NT2/D1 (cell line): Measurements from ENCODE around the gene FAM174B.
"Not testable (repeated sequence)": the region's sequence is repeated elsewhere in the genome, so short reads cannot be mapped to it uniquely, and the experiment has no call there.

Experiments
- DNase-seq: peaks from one replicate; pipeline ENCODE4 v3.0.0-alpha.2; 2011; ENCODE audit warnings: low read depth, low spot score
- H3K27me3 ChIP-seq: 2 replicates; pipeline ENCODE4 v1.6.0; 2011; ENCODE audit warnings: mild to moderate bottlenecking; ENCODE audit not compliant: insufficient read length, insufficient read depth
- H3K36me3 ChIP-seq: 2 replicates; pipeline ENCODE4 v1.6.1; 2011; ENCODE audit warnings: mild to moderate bottlenecking, low read length, mixed read lengths; ENCODE audit not compliant: insufficient read depth, insufficient read length
- H3K4me1 ChIP-seq: 2 replicates; pipeline ENCODE4 v1.5.1; 2011; ENCODE audit not compliant: insufficient read depth, insufficient read length
- H3K4me3 ChIP-seq: 2 replicates; pipeline ENCODE4 v1.5.1; 2011; ENCODE audit warnings: low read depth; ENCODE audit not compliant: insufficient read length
- H3K9ac ChIP-seq: 2 replicates; pipeline ENCODE4 v1.6.0; 2011; ENCODE audit warnings: low read depth; ENCODE audit not compliant: insufficient read length
- H3K9me3 ChIP-seq: 2 replicates; pipeline ENCODE4 v1.5.1; 2011; ENCODE audit warnings: mild to moderate bottlenecking, low read length; ENCODE audit not compliant: insufficient read depth
- SUZ12 ChIP-seq: IDR thresholded peaks from 2 replicates; pipeline ENCODE4 v1.6.1; 2011; ENCODE audit not compliant: insufficient read length, insufficient read depth; ENCODE audit errors: extremely low read depth
- YY1 ChIP-seq: IDR thresholded peaks from 2 replicates; pipeline ENCODE4 v1.6.1; 2011; ENCODE audit not compliant: insufficient read length, insufficient read depth
- ZNF274 ChIP-seq: IDR thresholded peaks from 2 replicates; pipeline ENCODE4 v1.6.1; 2011; ENCODE audit warnings: mild to moderate bottlenecking, low read depth, low read length

The FAM174B gene

GRCh38 chr15:92611150-92611549, 44.4 kb downstream of the FAM174B start:
- H3K4me1 ChIP-seq: no peaks in the 10 kb centered on the region
- no peak overlapping the region for H3K9ac ChIP-seq
- TF ChIP-seq SUZ12 (no peak), YY1 (no peak), ZNF274 (no peak)
- no peak for DNase-seq
- no peaks in the 10 kb centered on the region for H3K27me3 ChIP-seq
- peaks cover 15% of the 10 kb centered on the region for H3K36me3 ChIP-seq
- peaks cover 6% of the 10 kb centered on the region; the same call in 1 of the 2 replicates for H3K9me3 ChIP-seq
- no peak overlapping the region for H3K4me3 ChIP-seq

- H3K9ac ChIP-seq: no peak overlapping the region
These were observed 45.5 kb downstream of the FAM174B start for GRCh38 chr15:92610101-92610520.

GRCh38 chr15:92608866-92609700, 46.5 kb downstream of the FAM174B start:
- TF ChIP-seq SUZ12 (no peak), YY1 (no peak)
- no peak for DNase-seq
- no peaks in the 10 kb centered on the region for H3K4me1 ChIP-seq
- H3K9ac ChIP-seq: no peak overlapping the region
- peaks cover 8% of the 10 kb centered on the region for H3K36me3 ChIP-seq
- peaks cover 13% of the 10 kb centered on the region; the same call in 1 of the 2 replicates for H3K9me3 ChIP-seq
- no peak overlapping the region for H3K4me3 ChIP-seq
- H3K27me3 ChIP-seq: no peaks in the 10 kb centered on the region

More at GRCh38 chr15:92610101-92610520, 45.5 kb downstream of the FAM174B start:
- Histone ChIP-seq H3K36me3 (peaks cover 14% of the 10 kb centered on the region), H3K4me1 (no peaks in the 10 kb centered on the region), H3K27me3 (no peaks in the 10 kb centered on the region), H3K4me3 (no peak overlapping the region), H3K9me3 (peaks cover 13% of the 10 kb centered on the region; the same call in 1 of the 2 replicates)
- TF ChIP-seq SUZ12 (no peak), YY1 (no peak), ZNF274 (no peak)
- DNase-seq: no peak

GRCh38 chr15:92606836-92607150, 48.8 kb downstream of the FAM174B start:
- not testable (repeated sequence) for H3K27me3 ChIP-seq, H3K9ac ChIP-seq, H3K4me1 ChIP-seq, H3K4me3 ChIP-seq, DNase-seq, H3K36me3 ChIP-seq
- peaks cover 13% of the 10 kb centered on the region; the same call in 1 of the 2 replicates for H3K9me3 ChIP-seq

GRCh38 chr15:92606126-92606835, 49.3 kb downstream of the FAM174B start:
- Histone ChIP-seq H3K27me3 (no peaks in the 10 kb centered on the region), H3K4me3 (no peak overlapping the region), H3K36me3 (no peaks in the 10 kb centered on the region), H3K9ac (no peak overlapping the region), H3K4me1 (no peaks in the 10 kb centered on the region), H3K9me3 (peaks cover 13% of the 10 kb centered on the region; the same call in 1 of the 2 replicates)
- no peak for DNase-seq
- no peak for TF ChIP-seq YY1
- TF ChIP-seq SUZ12: no peak
- TF ChIP-seq ZNF274: no peak

- H3K4me3 ChIP-seq: no peak overlapping the region
- H3K9ac ChIP-seq: no peak overlapping the region
- no peaks in the 10 kb centered on the region for H3K27me3 ChIP-seq
- H3K4me1 ChIP-seq: no peaks in the 10 kb centered on the region
- H3K36me3 ChIP-seq: no peaks in the 10 kb centered on the region
- no peak for TF ChIP-seq SUZ12
- no peak for TF ChIP-seq ZNF274
- TF ChIP-seq YY1: no peak
- DNase-seq: no peak
- H3K9me3 ChIP-seq: peaks cover 13% of the 10 kb centered on the region; the same call in 1 of the 2 replicates
These were observed 50.2 kb downstream of the FAM174B start for GRCh38 chr15:92605225-92605944.

GRCh38 chr15:92603743-92604470, 51.7 kb downstream of the FAM174B start:
- no peak for DNase-seq
- peaks cover 13% of the 10 kb centered on the region; the same call in 1 of the 2 replicates for H3K9me3 ChIP-seq

More at GRCh38 chr15:92603743-92604470, 51.7 kb downstream of the FAM174B start:
- Histone ChIP-seq H3K4me1 (no peaks in the 10 kb centered on the region), H3K27me3 (no peaks in the 10 kb centered on the region), H3K9ac (no peak overlapping the region), H3K4me3 (no peak overlapping the region), H3K36me3 (no peaks in the 10 kb centered on the region)
- TF ChIP-seq ZNF274 (no peak), SUZ12 (no peak), YY1 (no peak)
